ENCODE measurements around the gene FTHL17.

GRCh38 chrX:31036895-31037294 is 34.9 kb downstream of the FTHL17 start:
- TF ChIP-seq POLR2A (IDR thresholded peaks at IDR 0.05) (no peak), CTCF (IDR thresholded peaks at IDR 0.05) (no peak)
